ENCODE measurements around the gene PCK2.

Gene PCK2

GRCh38 chr14:24114532-24115421 lies 20.7 kb downstream of the PCK2 start, which contains the start of the genes DCAF11 and NRL:
Gene DCAF11 (plus strand): TSS chr14:24114777. CDS start chr14:24115595, 818 bp downstream.
Gene NRL (minus strand): TSS chr14:24114949. CDS start chr14:24082848, 32,101 bp downstream.
- in situ Hi-C loops (cut with MboI; ENCODE audit: low sequenced_read_pairs): no loop called here

GRCh38 chr14:24115422-24116127 lies 21.5 kb downstream of the PCK2 start:
- in situ Hi-C loops (cut with MboI; ENCODE audit: low sequenced_read_pairs): no loop called here

DNA sequence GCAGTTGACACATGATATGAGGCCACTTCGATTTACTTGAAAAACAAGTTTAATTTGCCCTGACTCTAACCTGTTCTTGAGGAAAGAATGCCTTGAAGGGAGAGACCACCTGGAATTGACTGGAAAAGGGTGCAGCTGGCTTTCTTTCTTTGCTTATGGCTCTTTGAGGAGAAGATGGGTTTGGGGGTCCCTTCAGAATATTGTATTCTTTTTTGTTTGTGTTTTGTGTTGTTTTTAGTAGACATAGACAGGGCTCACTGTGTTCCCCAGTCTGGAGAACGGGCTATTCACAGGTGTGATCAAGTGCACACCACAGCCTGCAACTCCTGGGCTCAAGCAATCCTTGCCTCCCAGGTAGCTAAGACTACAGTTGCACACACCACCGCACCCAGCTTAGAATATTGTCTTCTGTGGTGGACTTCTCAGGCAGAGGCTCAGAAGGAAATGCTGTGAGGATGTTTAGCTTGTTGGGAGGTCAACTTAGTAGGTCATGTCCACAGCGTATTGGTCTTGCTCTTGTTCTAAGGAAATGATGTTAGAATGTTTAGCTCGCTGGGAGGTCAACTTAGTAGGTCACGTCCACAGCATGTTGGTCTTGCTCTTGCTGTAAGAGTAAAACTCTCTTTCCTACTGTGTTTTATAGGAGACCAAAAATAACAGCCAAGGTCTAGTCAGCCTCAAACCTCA lies 22.2 kb downstream of the PCK2 start:
- in situ Hi-C loops (cut with MboI; ENCODE audit: low sequenced_read_pairs): no loop called here

DNA sequence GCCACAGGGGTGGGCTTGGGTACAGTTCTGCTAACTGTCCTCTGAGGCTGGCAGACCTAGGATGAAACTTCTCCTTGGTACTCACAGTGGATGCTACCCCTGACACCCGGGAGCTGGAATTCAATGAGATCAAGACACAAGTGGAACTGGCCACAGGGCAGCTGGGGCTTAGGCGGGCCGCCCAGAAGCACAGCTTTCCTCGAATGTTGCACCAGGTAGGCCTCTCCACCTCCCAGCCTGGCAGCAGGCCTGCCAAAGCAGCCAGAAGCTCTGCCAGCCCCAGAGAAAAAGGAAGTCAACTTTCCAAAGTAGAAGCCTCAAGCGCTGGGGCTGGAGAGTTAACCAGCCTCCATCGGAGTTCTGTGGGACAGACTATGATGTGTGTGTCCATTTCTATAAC lies 23.1 kb downstream of the PCK2 start:
- in situ Hi-C loops (cut with MboI; ENCODE audit: low sequenced_read_pairs): no loop called here

- in situ Hi-C loops (cut with MboI; ENCODE audit: low sequenced_read_pairs): no loop called here
Observed at GRCh38 chr14:24119691-24120090, 25.6 kb downstream of the PCK2 start.

DNA sequence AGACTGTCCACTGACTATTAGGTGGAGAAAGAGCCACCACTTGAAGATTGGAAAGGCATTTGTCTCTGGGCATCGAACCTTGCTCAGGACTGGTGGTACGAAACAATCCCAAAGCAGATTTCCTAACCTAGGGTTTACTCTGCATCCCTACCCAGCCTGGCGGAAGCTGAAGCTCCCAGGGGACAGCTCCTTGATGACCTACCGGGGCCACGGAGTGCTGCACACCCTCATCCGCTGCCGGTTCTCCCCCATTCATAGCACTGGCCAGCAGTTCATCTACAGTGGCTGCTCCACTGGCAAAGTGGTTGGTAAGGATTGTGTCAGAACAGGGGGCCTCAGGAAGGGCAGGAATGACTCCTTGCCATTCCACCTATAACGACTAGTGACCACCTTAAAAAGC lies 27.1 kb downstream of the PCK2 start:
- in situ Hi-C loops (cut with MboI; ENCODE audit: low sequenced_read_pairs): no loop called here

DNA sequence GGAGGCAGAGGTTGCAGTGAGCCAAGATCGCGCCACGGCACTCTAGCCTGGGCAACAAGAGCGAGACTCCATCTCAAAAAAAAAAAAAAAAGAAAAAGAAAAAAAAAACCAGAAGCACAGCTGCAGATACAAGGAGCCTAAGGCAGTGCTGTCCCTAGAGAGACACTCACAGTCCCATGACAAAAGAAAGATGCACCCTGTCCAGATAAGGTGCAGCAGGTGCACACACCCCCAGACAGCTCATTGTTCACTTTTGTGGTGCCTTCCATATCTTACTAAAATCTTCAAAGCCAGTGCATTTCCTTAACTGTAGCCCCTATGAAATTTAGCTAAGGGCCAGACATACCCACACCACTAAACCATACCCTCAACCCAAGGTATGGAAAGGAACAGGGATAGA lies 28.3 kb downstream of the PCK2 start:
- in situ Hi-C loops (cut with MboI; ENCODE audit: low sequenced_read_pairs): no loop called here

- in situ Hi-C loops (cut with MboI; ENCODE audit: low sequenced_read_pairs): no loop called here
Observed at GRCh38 chr14:24122898-24123297, 28.8 kb downstream of the PCK2 start.

DNA sequence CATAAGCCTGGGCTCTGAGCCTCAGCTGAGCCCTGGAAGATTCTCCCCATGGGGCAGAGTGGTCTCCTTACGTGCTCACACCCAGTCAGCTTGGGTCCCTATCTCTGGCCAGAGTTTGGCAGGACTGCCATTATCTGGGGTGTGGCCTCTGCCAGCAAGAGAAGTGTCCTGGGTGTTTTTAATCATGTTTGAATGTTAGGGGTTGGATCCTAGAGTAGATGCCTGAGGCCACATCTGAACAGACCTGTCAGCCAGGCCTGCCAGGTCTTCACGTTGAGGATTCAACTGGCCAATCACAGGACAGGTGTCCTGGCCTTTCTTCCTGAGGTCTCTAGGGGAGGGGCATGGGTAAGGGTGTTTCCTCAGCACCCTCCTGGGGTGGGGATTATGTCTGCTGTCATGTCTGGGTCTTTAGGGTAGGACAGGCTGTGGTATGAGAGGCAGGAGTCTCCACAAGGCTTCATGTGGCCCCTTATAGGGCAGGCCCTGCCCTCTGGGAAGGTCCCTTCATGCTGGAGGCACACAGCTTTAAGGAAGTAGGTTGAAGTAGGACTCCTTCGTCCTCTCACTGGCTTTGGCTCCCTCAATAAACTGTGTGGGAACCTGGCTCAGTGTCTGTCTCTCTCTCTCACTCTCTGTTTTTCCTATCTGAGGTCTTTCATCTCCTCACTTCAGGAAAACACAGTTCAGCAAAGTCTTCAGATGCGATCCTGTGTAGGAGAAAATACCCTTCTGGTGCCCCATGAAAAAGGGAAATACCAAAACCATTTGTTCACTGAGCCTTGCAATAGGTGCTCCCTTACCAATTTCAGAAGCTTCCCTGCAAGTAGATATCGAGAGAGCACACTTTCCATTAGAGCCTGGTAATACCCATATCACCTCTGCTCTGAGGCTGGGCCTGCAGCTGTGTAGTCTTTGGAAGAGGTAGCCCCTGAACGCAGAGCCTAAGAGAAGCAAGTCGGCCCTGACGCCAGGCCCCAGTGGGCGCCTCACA lies 29.6 kb downstream of the PCK2 start:
- in situ Hi-C loops (cut with MboI; ENCODE audit: low sequenced_read_pairs): no loop called here

DNA sequence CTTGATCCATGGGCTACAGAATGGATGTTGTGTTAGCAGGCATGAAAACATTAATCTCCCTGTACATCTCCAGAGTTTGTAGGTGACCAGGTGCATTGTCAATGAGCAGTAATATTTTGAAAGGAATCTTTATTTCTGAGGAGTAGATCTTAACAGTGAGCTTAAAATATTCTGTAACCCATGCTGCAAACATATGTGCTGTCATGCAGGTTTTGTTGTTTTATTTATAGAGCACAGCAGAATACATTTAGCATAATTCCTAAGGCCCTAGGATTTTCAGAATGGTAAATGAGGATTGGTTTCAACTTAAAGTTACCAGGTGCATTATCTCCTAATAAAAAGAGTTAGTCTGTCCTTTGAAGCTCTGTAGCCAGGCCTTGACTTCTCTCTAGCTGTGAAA lies 32.8 kb downstream of the PCK2 start:
- in situ Hi-C loops (cut with MboI; ENCODE audit: low sequenced_read_pairs): no loop called here

DNA sequence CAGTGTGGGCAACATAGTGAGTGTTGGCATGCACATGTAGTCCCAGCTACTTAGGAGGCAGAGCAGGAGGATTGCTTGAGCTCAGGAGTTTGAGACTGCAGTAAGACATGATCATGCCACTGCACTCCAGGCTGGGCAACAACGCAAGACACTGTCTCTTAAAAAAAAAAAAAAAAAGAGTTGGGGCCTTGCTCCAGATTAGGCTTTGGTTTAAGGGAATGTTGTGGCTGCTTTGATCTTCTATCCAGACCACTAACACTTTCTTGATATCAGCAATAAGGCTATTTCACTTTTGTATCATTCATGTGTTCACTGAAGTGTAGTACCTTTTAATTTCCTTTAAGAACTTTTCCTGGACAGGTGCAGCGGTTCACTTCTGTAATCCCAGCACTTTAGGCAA lies 33.6 kb downstream of the PCK2 start:
- in situ Hi-C loops (cut with MboI; ENCODE audit: low sequenced_read_pairs): no loop called here

GRCh38 chr14:24129410-24129998 lies 35.4 kb downstream of the PCK2 start:
- in situ Hi-C loops (cut with MboI; ENCODE audit: low sequenced_read_pairs): no loop called here

DNA sequence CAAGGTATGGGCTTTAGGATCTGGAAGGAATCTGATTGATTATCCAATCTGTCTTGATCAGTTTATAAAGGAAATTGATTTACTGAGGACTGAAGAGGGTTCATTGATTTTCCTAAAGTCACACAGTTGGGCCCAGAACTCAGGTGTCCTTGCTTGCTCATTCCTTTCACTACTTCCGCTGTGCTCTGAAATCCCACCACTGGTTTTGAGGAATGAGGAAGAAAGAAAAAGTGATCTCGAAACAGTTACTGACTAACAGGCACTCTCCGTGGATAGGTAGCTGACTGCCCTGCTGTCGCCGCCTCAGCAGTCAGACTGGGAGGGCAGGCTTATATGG lies 36.2 kb downstream of the PCK2 start, which contains the start of gene FITM1:
Gene FITM1, plus strand, starts transcription at position 280 of the 337 bp plus-strand sequence. CDS start 905 bp downstream, outside the sequence.
- in situ Hi-C loops (cut with MboI; ENCODE audit: low sequenced_read_pairs): no loop called here

DNA sequence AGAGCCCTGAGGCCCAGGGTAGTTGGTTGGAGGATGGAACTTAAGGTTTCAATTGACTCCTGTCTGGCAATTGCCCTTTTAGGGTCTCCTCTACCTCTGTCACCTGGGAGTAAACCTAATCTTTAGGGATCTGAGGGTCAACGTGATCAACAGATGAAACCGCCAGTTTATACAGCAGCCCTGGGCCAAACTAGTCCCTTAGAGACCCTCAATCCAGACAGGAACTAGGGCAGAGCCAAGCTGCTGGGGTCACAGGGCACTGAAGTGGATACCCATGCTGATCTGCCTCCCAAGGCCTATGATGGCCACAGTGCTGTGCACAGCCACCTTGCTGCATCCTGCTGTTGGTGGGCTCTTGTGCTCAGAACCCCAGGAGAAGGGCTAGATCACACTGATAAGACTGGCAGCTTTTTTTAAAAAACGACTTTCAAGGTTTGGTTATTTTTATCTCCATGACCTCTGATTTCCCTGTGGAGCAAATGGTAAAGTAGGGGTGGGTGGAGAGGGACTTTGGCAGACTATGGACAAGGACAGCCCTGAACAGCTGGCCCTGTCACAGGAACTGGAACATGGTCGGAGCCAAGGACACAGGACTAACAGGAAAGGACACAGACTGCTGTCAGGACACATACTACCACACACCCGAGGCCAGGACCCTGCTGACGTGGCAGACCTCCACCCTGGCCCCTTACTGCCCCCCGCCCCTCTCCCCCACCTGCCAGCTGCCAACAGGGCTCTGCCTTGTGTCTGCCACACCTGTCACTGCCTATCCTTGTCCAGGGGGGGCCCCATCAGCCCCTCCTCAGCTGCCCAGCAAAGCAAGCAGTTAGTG lies 36.8 kb downstream of the PCK2 start:
- in situ Hi-C loops (cut with MboI; ENCODE audit: low sequenced_read_pairs): no loop called here

GRCh38 chr14:24131549-24131966 lies 37.4 kb downstream of the PCK2 start:
- in situ Hi-C loops (cut with MboI; ENCODE audit: low sequenced_read_pairs): no loop called here

GRCh38 chr14:24132061-24132685 lies 38.1 kb downstream of the PCK2 start:
- in situ Hi-C loops (cut with MboI; ENCODE audit: low sequenced_read_pairs): no loop called here

- in situ Hi-C loops (cut with MboI; ENCODE audit: low sequenced_read_pairs): no loop called here
Observed at GRCh38 chr14:24132976-24133375, 38.9 kb downstream of the PCK2 start.

DNA sequence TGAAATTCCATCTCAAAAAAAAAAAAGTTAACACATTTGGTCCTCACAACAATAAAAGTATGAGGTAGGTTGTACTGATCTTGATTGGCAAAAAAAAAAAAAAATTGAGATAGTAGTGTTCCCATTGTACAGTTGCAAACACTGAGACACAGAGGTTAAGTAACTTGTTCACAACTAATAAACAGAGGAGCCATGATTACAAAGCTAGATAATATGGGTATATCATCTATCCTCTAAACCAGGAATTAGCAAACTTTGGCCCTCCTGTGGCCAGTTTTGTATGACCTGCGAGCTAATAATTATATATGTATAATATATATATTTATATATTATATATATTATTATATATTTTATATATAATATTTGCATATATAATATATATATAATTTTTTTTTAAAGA lies 39.6 kb downstream of the PCK2 start:
- in situ Hi-C loops (cut with MboI; ENCODE audit: low sequenced_read_pairs): no loop called here

- in situ Hi-C loops (cut with MboI; ENCODE audit: low sequenced_read_pairs): no loop called here
Observed at GRCh38 chr14:24135584-24135833, 41.4 kb downstream of the PCK2 start.

All from HL-60/S4 treated with retinoic acid at 250 ng/mL for 4 days and 3 days (cell line).